Chondrocyte (in vitro differentiated cells): ENCODE data around the gene KCNK16. TPM values are rescaled to one million over a fixed set of nuclear protein-coding genes. Genes with fewer than 3 reads are reported as not detected.

Experiments used
- DNase-seq: peaks from one replicate; pipeline ENCODE4 v3.0.0; 2021; ENCODE audit warnings: mixed read lengths, low spot score
- H3K27ac Mint-ChIP-seq: one replicate; pipeline ENCODE4 v1.8.0; 2021; ENCODE audit warnings: mild to moderate bottlenecking, moderate library complexity, mixed read lengths; ENCODE audit not compliant: unreplicated experiment
- H3K27me3 Mint-ChIP-seq: 2 replicates; pipeline ENCODE4 v1.8.0; 2021; ENCODE audit warnings: low read depth, mixed read lengths
- H3K36me3 Mint-ChIP-seq: 2 replicates; pipeline ENCODE4 v1.8.0; 2021; ENCODE audit warnings: low read depth, mixed read lengths
- H3K4me1 Mint-ChIP-seq: 2 replicates; pipeline ENCODE4 v1.8.0; 2021; ENCODE audit warnings: low read depth, mild to moderate bottlenecking, mixed read lengths
- H3K4me3 Mint-ChIP-seq: one replicate; pipeline ENCODE4 v1.8.0; 2021; ENCODE audit warnings: mild to moderate bottlenecking, moderate library complexity, mixed read lengths; ENCODE audit not compliant: unreplicated experiment
- H3K9me3 Mint-ChIP-seq: 2 replicates; pipeline ENCODE4 v1.8.0; 2021; ENCODE audit warnings: low read depth, mixed read lengths
- CTCF ChIP-seq: fragments of 200-600 bp; sonication (generic); IDR thresholded peaks from 2 replicates; pipeline ENCODE4 v1.5.0; 2021; ENCODE audit warnings: antibody characterized with exemption, mild to moderate bottlenecking, moderate library complexity
- total RNA-seq: library from RNA; stranded (reverse); gene quantifications from 3 replicates; pipeline ENCODE4 v1.2.1, GENCODE V29; 2021

The KCNK16 gene
- total RNA-seq, 1 donor from 2014 or later, result not detected

- DNase-seq, result no peak
- Mint-ChIP-seq H3K4me3 (no peak overlapping the region), H3K9me3 (no peaks in the 10 kb centered on the region), H3K4me1 (peaks cover 14% of the 10 kb centered on the region), H3K36me3 (no peaks in the 10 kb centered on the region), H3K27me3 (peaks cover 2% of the 10 kb centered on the region), H3K27ac (no peak overlapping the region)
- TF ChIP-seq CTCF, result peak; percentile 94
These were observed 25.5 kb upstream of the KCNK16 start for GRCh38 chr6:39347906-39348585.

- Mint-ChIP-seq H3K4me1 (peaks cover 14% of the 10 kb centered on the region), H3K9me3 (no peaks in the 10 kb centered on the region), H3K27me3 (peaks cover 2% of the 10 kb centered on the region), H3K27ac (no peak overlapping the region), H3K36me3 (no peaks in the 10 kb centered on the region), H3K4me3 (no peak overlapping the region)
- DNase-seq, result no peak
- no peak for TF ChIP-seq CTCF
These were observed 24.7 kb upstream of the KCNK16 start for GRCh38 chr6:39347206-39347605.

- Mint-ChIP-seq H3K9me3 (no peaks in the 10 kb centered on the region), H3K4me1 (peaks cover 14% of the 10 kb centered on the region), H3K36me3 (no peaks in the 10 kb centered on the region), H3K4me3 (no peak overlapping the region), H3K27ac (no peak overlapping the region), H3K27me3 (peaks cover 2% of the 10 kb centered on the region)
- TF ChIP-seq CTCF, result no peak
- DNase-seq, result no peak
These were observed 22.3 kb upstream of the KCNK16 start for GRCh38 chr6:39344821-39345280.

- Mint-ChIP-seq H3K36me3 (no peaks in the 10 kb centered on the region), H3K27me3 (peaks cover 8% of the 10 kb centered on the region), H3K27ac (no peak overlapping the region), H3K4me3 (no peak overlapping the region), H3K9me3 (no peaks in the 10 kb centered on the region), H3K4me1 (peaks cover 14% of the 10 kb centered on the region)
- TF ChIP-seq CTCF, result no peak
- no peak for DNase-seq
These were observed 20.9 kb upstream of the KCNK16 start for GRCh38 chr6:39343396-39343870.

GRCh38 chr6:39342692-39343395 is 20.3 kb upstream of the KCNK16 start:
- Mint-ChIP-seq H3K4me3 (no peak overlapping the region), H3K27me3 (peaks cover 12% of the 10 kb centered on the region), H3K27ac (no peak overlapping the region), H3K36me3 (no peaks in the 10 kb centered on the region), H3K4me1 (peaks cover 14% of the 10 kb centered on the region), H3K9me3 (no peaks in the 10 kb centered on the region)
- DNase-seq, result no peak
- TF ChIP-seq CTCF, result no peak
